H9 (cell line): Measurements from ENCODE around the gene THRB. TPM values are rescaled to one million over a fixed set of nuclear protein-coding genes. Genes with fewer than 3 reads are reported as not detected.

ENCODE experiments used
- DNase-seq: peaks from one replicate; pipeline ENCODE4 v3.0.0-alpha.2; 2017
- H2AFZ ChIP-seq: one replicate; pipeline ENCODE4 v1.6.1; 2013; ENCODE audit warnings: mild to moderate bottlenecking, low read length, control low read depth, moderate library complexity
- H2AK5ac ChIP-seq: 2 replicates; pipeline ENCODE4 v1.6.1; 2013; ENCODE audit warnings: low read length, control low read depth, mixed read lengths; ENCODE audit not compliant: insufficient read length
- H2BK120ac ChIP-seq: one replicate; pipeline ENCODE4 v1.6.1; 2013; ENCODE audit warnings: low read depth, mild to moderate bottlenecking, low read length, control low read depth, inconsistent platforms; ENCODE audit not compliant: poor library complexity, severe bottlenecking
- H2BK12ac ChIP-seq: 2 replicates; pipeline ENCODE4 v1.6.1; 2013; ENCODE audit warnings: low read length, control low read depth, mixed read lengths, low read depth; ENCODE audit not compliant: insufficient read length
- H2BK15ac ChIP-seq: 2 replicates; pipeline ENCODE4 v1.6.1; 2013; ENCODE audit warnings: low read depth, low read length, control low read depth
- H2BK20ac ChIP-seq: one replicate; pipeline ENCODE4 v1.6.1; 2013; ENCODE audit warnings: low read depth, mild to moderate bottlenecking, low read length, control low read depth, inconsistent platforms; ENCODE audit not compliant: poor library complexity, severe bottlenecking
- H2BK5ac ChIP-seq: 2 replicates; pipeline ENCODE4 v1.6.1; 2013; ENCODE audit warnings: low read length, control low read depth, mixed read lengths; ENCODE audit not compliant: insufficient read length
- H3K14ac ChIP-seq: 2 replicates; pipeline ENCODE4 v1.6.1; 2013; ENCODE audit warnings: low read length, control low read depth; ENCODE audit not compliant: insufficient read depth
- H3K18ac ChIP-seq: 2 replicates; pipeline ENCODE4 v1.6.1; 2013; ENCODE audit warnings: low read depth, mild to moderate bottlenecking, mixed read lengths, low read length, control low read depth; ENCODE audit not compliant: insufficient read length
- H3K23ac ChIP-seq: 2 replicates; pipeline ENCODE4 v1.6.1; 2013; ENCODE audit warnings: low read length, control low read depth, mixed read lengths, low read depth; ENCODE audit not compliant: insufficient read length
- H3K23me2 ChIP-seq: 2 replicates; pipeline ENCODE4 v1.6.1; 2013; ENCODE audit warnings: low read depth, mild to moderate bottlenecking, mixed read lengths, low read length, control low read depth; ENCODE audit not compliant: insufficient read length, poor library complexity, severe bottlenecking
- H3K27ac ChIP-seq: 2 replicates; pipeline ENCODE4 v1.5.1; 2013; ENCODE audit warnings: low read length, control low read depth, mixed read lengths, low read depth; ENCODE audit not compliant: insufficient read length
- H3K27me3 ChIP-seq: 2 replicates; pipeline ENCODE4 v1.6.1; 2013; ENCODE audit warnings: low read length, control low read depth, inconsistent platforms; ENCODE audit not compliant: insufficient read depth
- H3K4ac ChIP-seq: 2 replicates; pipeline ENCODE4 v1.6.1; 2013; ENCODE audit warnings: low read depth, mild to moderate bottlenecking, control low read depth, inconsistent platforms, low read length, moderate library complexity
- H3K4me1 ChIP-seq: 2 replicates; pipeline ENCODE4 v1.6.1; 2013; ENCODE audit warnings: low read length, control low read depth, inconsistent platforms; ENCODE audit not compliant: insufficient read depth
- H3K4me2 ChIP-seq: 2 replicates; pipeline ENCODE4 v1.6.1; 2013; ENCODE audit warnings: low read length, control low read depth, mixed read lengths; ENCODE audit not compliant: insufficient read length, insufficient read depth
- H3K56ac ChIP-seq: 2 replicates; pipeline ENCODE4 v1.6.1; 2013; ENCODE audit warnings: low read depth, mild to moderate bottlenecking, mixed read lengths, low read length, control low read depth; ENCODE audit not compliant: insufficient read length
- H3K79me1 ChIP-seq: 2 replicates; pipeline ENCODE4 v1.6.1; 2013; ENCODE audit warnings: low read depth, mild to moderate bottlenecking, moderate library complexity, low read length, control low read depth, inconsistent platforms; ENCODE audit not compliant: insufficient read depth, poor library complexity, severe bottlenecking
- H3K79me2 ChIP-seq: 2 replicates; pipeline ENCODE4 v1.6.1; 2013; ENCODE audit warnings: low read length, control low read depth, inconsistent platforms; ENCODE audit not compliant: insufficient read depth
- H3K9ac ChIP-seq: 2 replicates; pipeline ENCODE4 v1.6.1; 2013; ENCODE audit warnings: low read length, control low read depth, mixed read lengths; ENCODE audit not compliant: insufficient read length; ENCODE audit errors: extremely low read depth
- H3K9me3 ChIP-seq: one replicate; pipeline ENCODE4 v1.6.1; 2013; ENCODE audit warnings: low read depth, low read length, inconsistent platforms; ENCODE audit not compliant: control insufficient read depth
- H3T11ph ChIP-seq: one replicate; pipeline ENCODE4 v1.6.1; 2013; ENCODE audit warnings: mild to moderate bottlenecking, low read length, control low read depth, inconsistent platforms
- H4K20me1 ChIP-seq: one replicate; pipeline ENCODE4 v1.6.1; 2013; ENCODE audit not compliant: control insufficient read depth, insufficient read length, insufficient read depth
- H4K5ac ChIP-seq: 2 replicates; pipeline ENCODE4 v1.6.1; 2013; ENCODE audit warnings: low read depth, mild to moderate bottlenecking, mixed read lengths, low read length, control low read depth; ENCODE audit not compliant: insufficient read length
- H4K8ac ChIP-seq: replicated peaks from 2 replicates; pipeline ENCODE4 v1.6.1; 2013; ENCODE audit warnings: low read length, control low read depth, mixed read lengths, low read depth; ENCODE audit not compliant: insufficient read length
- H4K91ac ChIP-seq: 2 replicates; pipeline ENCODE4 v1.6.1; 2013; ENCODE audit warnings: low read depth, mild to moderate bottlenecking, moderate library complexity, mixed read lengths, low read length, control low read depth; ENCODE audit not compliant: insufficient read length
- H3K27ac Mint-ChIP-seq, 3 experiments: 2 replicates in 2 of 3; 3 replicates in 1 of 3; pipeline ENCODE4 v1.8.0; 2020 to 2021; ENCODE audit warnings: mixed read lengths in 3 of 3, mild to moderate bottlenecking in 1 of 3, moderate library complexity in 1 of 3
- H3K27me3 Mint-ChIP-seq: 2 replicates; pipeline ENCODE4 v1.8.0; 2021; ENCODE audit warnings: low read depth, mild to moderate bottlenecking, moderate library complexity, mixed read lengths
- H3K36me3 Mint-ChIP-seq, 3 experiments: 2 replicates in 2 of 3; 3 replicates in 1 of 3; pipeline ENCODE4 v1.8.0; 2020 to 2021; ENCODE audit warnings: low read depth in 3 of 3, mixed read lengths in 3 of 3; ENCODE audit not compliant: insufficient read depth in 1 of 3
- H3K4me1 Mint-ChIP-seq, 2 experiments: 2 replicates each; pipeline ENCODE4 v1.8.0; 2020; ENCODE audit warnings: mixed read lengths in 2 of 2
- H3K4me3 Mint-ChIP-seq, 2 experiments: 2 replicates in 1 of 2; 3 replicates in 1 of 2; pipeline ENCODE4 v1.8.0; 2020 to 2021; ENCODE audit warnings: mild to moderate bottlenecking in 2 of 2, mixed read lengths in 2 of 2, moderate library complexity in 1 of 2
- H3K9me3 Mint-ChIP-seq, 2 experiments: 2 replicates in 1 of 2; 3 replicates in 1 of 2; pipeline ENCODE4 v1.8.0; 2020; ENCODE audit warnings: mild to moderate bottlenecking in 2 of 2, mixed read lengths in 2 of 2, moderate library complexity in 1 of 2
- WGBS: extraction: QIAGEN DNeasy Blood & Tissue Kit; methylation state at CpG from one replicate; pipeline ENCODE4 v1.1.7; 2013; ENCODE audit warnings: missing lambda C conversion rate, low lambda C conversion rate, mixed read lengths; ENCODE audit not compliant: insufficient read length; ENCODE audit errors: extremely low coverage; 5-methylcytosine and 5-hydroxymethylcytosine counted together
- total RNA-seq: library from RNA; stranded (reverse); gene quantifications from 2 replicates; pipeline ENCODE4 v1.2.1, GENCODE V29; 2021
- TF ChIP-seq, protein P1 (sequence below): fragments of 200-600 bp; sonication (generic); conservative IDR thresholded peaks from 3 replicates; pipeline ENCODE4 v1.8.0; 2021; ENCODE audit warnings: antibody characterized with exemption, mild to moderate bottlenecking

The THRB gene
- total RNA-seq, 1 experiment from 2014 or later = 8.6 TPM

DNA sequence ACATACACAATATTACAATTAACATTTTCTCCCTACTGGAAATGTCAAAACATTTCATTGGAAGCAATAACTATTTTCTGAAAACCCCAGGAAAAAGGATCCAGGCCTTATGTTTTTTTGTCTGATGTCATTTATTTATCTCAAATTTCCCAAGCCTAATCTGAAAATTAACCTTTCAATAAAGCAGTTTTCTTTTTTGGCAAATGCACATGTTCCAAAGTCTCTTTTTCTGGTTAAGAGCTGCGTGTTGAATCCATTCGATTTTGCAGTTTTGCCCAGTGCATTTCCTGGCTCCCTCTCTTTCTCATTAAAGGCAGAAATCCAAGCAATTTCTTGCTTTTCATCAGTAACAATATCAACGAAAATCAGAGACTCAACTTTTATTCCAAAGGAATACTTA is 327.2 kb downstream of the THRB start:
- Mint-ChIP-seq H3K36me3 (no peaks in the 10 kb centered on the region), H3K4me1 (peaks cover 10 to 16% of the 10 kb centered on the region in 2 experiments), H3K4me3 (no peak overlapping the region), H3K9me3 (no peaks in the 10 kb centered on the region), H3K27ac (0 out of 7 replicates have a peak overlapping the region, but pooled peaks of 1 of the 3 experiments have one; percentile 61), H3K27me3 (no peaks in the 10 kb centered on the region)
- DNase-seq = no peak
- Histone ChIP-seq H4K8ac (no peak overlapping the region), H3K79me1 (no peaks in the 10 kb centered on the region), H2BK15ac (no peak overlapping the region), H3K56ac (no peak overlapping the region), H2BK5ac (no peak overlapping the region), H4K5ac (no peak overlapping the region), H3K4ac (no peak overlapping the region), H3K23me2 (no peaks in the 10 kb centered on the region), H4K91ac (no peak overlapping the region), H2BK20ac (no peak overlapping the region), H3K79me2 (no peaks in the 10 kb centered on the region), H3K23ac (no peak overlapping the region), H2BK12ac (no peak overlapping the region), H3K9me3 (no peaks in the 10 kb centered on the region), H3K18ac (no peak overlapping the region), H3K4me1 (peaks cover 5% of the 10 kb centered on the region), H2AK5ac (no peak overlapping the region), H2BK120ac (no peak overlapping the region), H3T11ph (no peak overlapping the region), H2AFZ (no peak overlapping the region), H3K27me3 (no peaks in the 10 kb centered on the region), H3K4me2 (no peak overlapping the region), H3K27ac (no peak overlapping the region), H3K14ac (no peak overlapping the region), H3K9ac (no peak overlapping the region), H4K20me1 (no peaks in the 10 kb centered on the region)
- WGBS = no CpG with 5 or more reads among the region's 3 CpGs
- TF ChIP-seq, protein P1, sequence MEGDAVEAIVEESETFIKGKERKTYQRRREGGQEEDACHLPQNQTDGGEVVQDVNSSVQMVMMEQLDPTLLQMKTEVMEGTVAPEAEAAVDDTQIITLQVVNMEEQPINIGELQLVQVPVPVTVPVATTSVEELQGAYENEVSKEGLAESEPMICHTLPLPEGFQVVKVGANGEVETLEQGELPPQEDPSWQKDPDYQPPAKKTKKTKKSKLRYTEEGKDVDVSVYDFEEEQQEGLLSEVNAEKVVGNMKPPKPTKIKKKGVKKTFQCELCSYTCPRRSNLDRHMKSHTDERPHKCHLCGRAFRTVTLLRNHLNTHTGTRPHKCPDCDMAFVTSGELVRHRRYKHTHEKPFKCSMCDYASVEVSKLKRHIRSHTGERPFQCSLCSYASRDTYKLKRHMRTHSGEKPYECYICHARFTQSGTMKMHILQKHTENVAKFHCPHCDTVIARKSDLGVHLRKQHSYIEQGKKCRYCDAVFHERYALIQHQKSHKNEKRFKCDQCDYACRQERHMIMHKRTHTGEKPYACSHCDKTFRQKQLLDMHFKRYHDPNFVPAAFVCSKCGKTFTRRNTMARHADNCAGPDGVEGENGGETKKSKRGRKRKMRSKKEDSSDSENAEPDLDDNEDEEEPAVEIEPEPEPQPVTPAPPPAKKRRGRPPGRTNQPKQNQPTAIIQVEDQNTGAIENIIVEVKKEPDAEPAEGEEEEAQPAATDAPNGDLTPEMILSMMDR = no peak
